H54 (cell line): ENCODE data around the gene GPR32.
"Not testable (repeated sequence)": the region's sequence is repeated elsewhere in the genome, so short reads cannot be mapped to it uniquely, and the experiment has no call there.

Experiments used
- DNase-seq: peaks from one replicate; pipeline ENCODE4 v3.0.0; 2011; ENCODE audit warnings: low spot score, mixed read lengths; ENCODE audit not compliant: insufficient read length
- FAIRE-seq: peaks from 3 replicates; lab custom pipeline; 2011; peaks lifted over from hg19 to GRCh38; lab: Jason Lieb, UNC
- POLR2A ChIP-seq: IDR thresholded peaks from 2 replicates; pipeline ENCODE4 v1.6.1; 2011; ENCODE audit warnings: low read depth, mild to moderate bottlenecking, low read length

Gene GPR32

DNA sequence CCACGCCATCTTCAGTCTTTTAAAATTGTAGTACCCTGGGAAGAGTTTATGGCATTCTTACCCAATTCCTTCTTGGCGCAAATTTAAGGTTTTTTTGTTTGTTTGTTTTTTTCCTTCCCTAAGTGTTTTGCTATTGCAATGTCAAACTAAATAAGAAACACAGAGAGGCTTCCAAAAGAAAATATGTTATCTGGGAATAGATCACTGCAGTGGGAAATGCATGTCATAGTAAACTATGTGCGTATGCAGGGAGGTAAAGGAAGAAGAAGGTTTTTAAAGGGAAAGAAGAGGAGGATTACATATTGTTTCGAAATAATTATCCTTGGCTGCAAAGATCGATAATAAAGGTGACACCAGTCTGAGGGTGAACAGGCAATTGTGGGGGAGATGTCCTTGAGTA is 33.9 kb upstream of the GPR32 start:
- TF ChIP-seq POLR2A, result no peak
- no peak for FAIRE-seq
- no peak for DNase-seq

GRCh38 chr19:50739132-50739913 is 30.9 kb upstream of the GPR32 start:
- no peak for TF ChIP-seq POLR2A
- FAIRE-seq (no peak), DNase-seq (no peak)

DNA sequence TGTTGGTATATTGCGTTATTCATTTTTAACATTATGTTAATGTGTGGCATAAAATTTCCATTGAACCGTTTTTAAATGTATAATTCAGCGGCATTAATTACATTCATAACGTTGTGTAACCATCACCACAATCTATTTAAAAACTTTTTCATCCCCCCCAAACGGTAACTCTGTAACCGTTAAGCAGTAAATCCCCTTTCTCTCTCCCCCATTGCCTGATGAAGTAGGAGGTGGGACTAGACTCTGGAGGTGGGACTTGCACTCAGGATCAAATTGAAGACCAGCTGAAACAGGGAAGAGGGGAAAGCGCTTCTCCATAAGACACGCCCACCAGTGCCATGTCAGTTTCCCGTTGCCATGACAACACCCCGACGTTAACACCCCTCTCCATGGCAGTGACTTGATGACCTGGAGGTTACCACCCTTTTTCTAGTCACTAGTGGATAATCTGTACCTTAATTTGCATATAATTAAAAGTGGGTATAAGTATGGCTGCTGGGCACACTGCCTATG is 30.3 kb upstream of the GPR32 start:
- DNase-seq (no peak), FAIRE-seq (no peak)
- no peak for TF ChIP-seq POLR2A

- no peak for TF ChIP-seq POLR2A
- DNase-seq (no peak), FAIRE-seq (no peak)
Observed at GRCh38 chr19:50741179-50741933, 28.9 kb upstream of the GPR32 start.

- no peak for FAIRE-seq
Observed at GRCh38 chr19:50743537-50743936, 26.7 kb upstream of the GPR32 start.

GRCh38 chr19:50745221-50745620 is 25.0 kb upstream of the GPR32 start:
- DNase-seq (no peak), FAIRE-seq (no peak)
- no peak for TF ChIP-seq POLR2A

More at GRCh38 chr19:50743537-50743936, 26.7 kb upstream of the GPR32 start:
- DNase-seq, result no peak
- no peak for TF ChIP-seq POLR2A

GRCh38 chr19:50747141-50747540 is 23.1 kb upstream of the GPR32 start:
- not testable (repeated sequence) for DNase-seq, FAIRE-seq

DNA sequence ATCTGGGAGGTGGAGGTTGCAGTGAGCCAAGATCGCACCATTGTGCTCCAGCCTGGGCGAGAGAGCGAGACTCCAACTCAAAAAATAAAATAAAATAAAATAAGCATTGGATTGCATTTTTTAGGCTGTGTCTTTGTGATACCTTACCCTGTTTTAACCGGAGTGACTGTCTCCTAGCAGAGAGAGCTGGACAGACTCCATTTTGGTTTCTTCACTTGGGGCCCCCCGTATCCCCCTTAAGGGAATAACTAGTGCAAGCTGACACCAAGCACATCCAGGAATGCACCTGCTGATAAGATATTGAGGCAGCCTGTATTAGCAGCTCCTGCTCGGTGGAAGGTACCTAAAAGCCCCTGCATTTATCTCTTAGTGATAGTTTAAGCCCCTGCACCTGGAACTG is 20.8 kb upstream of the GPR32 start:
- FAIRE-seq (no peak), DNase-seq (no peak)
- no peak for TF ChIP-seq POLR2A

- no peak for DNase-seq
- TF ChIP-seq POLR2A, result no peak
Observed at GRCh38 chr19:50750010-50750409, 20.3 kb upstream of the GPR32 start.

DNA sequence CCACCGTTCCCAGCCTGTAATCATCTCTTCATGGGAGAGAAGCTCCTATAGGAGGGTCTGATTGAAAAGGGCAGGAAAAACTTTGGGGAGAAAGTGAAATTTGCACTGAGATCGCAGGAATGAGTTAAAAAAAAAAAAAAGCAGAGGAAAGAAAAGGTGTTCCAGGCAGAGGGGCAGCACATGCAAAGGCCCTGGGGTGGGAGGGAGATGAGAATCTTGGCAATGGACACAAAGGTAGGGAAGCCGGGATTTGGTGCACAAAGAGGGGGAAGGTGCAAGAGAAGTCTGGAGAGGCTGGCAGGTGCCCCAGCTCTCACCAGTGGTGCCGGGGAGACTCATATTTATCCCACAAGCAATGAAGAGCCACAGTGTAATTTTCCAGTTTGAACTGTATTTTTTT is 16.4 kb upstream of the GPR32 start:
- no peak for FAIRE-seq
- no peak for TF ChIP-seq POLR2A
- DNase-seq, result no peak

More at GRCh38 chr19:50750010-50750409, 20.3 kb upstream of the GPR32 start:
- no peak for FAIRE-seq

GRCh38 chr19:50756244-50756643 is 14.0 kb upstream of the GPR32 start:
- DNase-seq, result not testable (repeated sequence)
- FAIRE-seq, result peak; percentile 95

DNA sequence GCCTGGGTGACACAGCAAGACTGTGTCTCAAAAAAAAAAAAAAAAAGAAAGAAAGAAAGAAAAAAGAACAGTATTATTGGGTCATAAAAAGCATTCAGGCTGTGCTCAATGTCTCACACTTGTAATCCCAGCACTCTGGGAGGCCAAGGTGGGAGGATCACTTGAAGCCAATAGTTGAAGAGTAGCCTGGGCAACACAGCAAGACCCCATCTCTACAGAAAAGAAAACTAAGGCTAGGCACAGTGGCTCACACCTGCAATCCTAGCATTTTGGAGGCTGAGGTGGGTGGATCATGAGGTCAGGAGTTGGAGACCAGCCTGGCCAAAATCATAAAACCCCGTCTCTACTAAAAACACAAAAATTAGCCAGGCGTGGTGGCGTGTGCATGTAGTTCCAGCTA is 12.6 kb upstream of the GPR32 start:
- not testable (repeated sequence) for DNase-seq, FAIRE-seq

GRCh38 chr19:50759076-50759475 is 11.2 kb upstream of the GPR32 start:
- FAIRE-seq, DNase-seq: not testable (repeated sequence)

- DNase-seq (no peak), FAIRE-seq (no peak)
Observed at GRCh38 chr19:50759886-50760285, 10.4 kb upstream of the GPR32 start.

GRCh38 chr19:50761501-50761900 is 8.8 kb upstream of the GPR32 start:
- DNase-seq, FAIRE-seq: not testable (repeated sequence)

More at GRCh38 chr19:50759886-50760285, 10.4 kb upstream of the GPR32 start:
- no peak for TF ChIP-seq POLR2A

GRCh38 chr19:50763521-50763920 is 6.7 kb upstream of the GPR32 start:
- FAIRE-seq, DNase-seq: not testable (repeated sequence)
